Activated T-cell treated with anti-CD3 and anti-CD28 coated beads, Interleukin-2, amount 50 U/mL, for 24 hours (primary cell): ENCODE results near the gene PYDC1.
"Not testable (repeated sequence)": the region's sequence is repeated elsewhere in the genome, so short reads cannot be mapped to it uniquely, and the experiment has no call there.

ENCODE experiments used
- DNase-seq: peaks from one replicate; pipeline ENCODE4 v3.0.0-alpha.2; 2020
- H3K27ac Mint-ChIP-seq: 2 replicates; pipeline ENCODE4 v1.8.0; 2020; ENCODE audit warnings: mild to moderate bottlenecking, mixed read lengths
- H3K27me3 Mint-ChIP-seq: 2 replicates; pipeline ENCODE4 v1.8.0; 2020; ENCODE audit warnings: mixed read lengths
- H3K36me3 Mint-ChIP-seq: 2 replicates; pipeline ENCODE4 v1.8.0; 2020; ENCODE audit warnings: low read depth, mixed read lengths
- H3K4me1 Mint-ChIP-seq: 2 replicates; pipeline ENCODE4 v1.8.0; 2020; ENCODE audit warnings: low read depth, mixed read lengths
- H3K4me3 Mint-ChIP-seq: 2 replicates; pipeline ENCODE4 v1.8.0; 2020; ENCODE audit warnings: mild to moderate bottlenecking, moderate library complexity, mixed read lengths
- H3K9me3 Mint-ChIP-seq: 2 replicates; pipeline ENCODE4 v1.8.0; 2020; ENCODE audit warnings: mixed read lengths

PYDC1 gene

DNA sequence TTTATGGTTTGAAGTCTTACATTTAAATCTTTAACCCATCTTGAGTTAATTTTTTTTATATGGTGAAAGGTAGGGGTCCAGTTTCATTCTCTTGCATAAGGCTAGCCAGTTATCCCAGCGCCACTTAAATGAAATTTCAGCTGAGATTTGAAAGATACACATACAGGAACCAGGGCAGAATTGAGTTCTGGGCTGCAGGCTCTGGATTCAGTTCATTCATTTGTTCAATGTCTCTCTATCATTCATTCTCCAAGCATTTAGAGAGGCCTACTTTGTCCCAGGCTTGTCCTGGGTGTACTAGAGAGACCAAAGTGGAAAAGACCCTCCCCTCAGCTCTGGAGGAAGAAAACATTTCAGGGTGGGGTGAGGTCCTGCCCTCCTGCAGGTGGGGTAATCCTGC, 3.6 kb downstream of the PYDC1 start:
- H3K4me1 Mint-ChIP-seq, result peaks cover 22% of the 10 kb centered on the region
- no peak overlapping the region for H3K27ac Mint-ChIP-seq
- DNase-seq, result no peak
- peaks cover 50% of the 10 kb centered on the region for H3K27me3 Mint-ChIP-seq
- no peaks in the 10 kb centered on the region for H3K36me3 Mint-ChIP-seq
- no peaks in the 10 kb centered on the region for H3K9me3 Mint-ChIP-seq
- no peak overlapping the region for H3K4me3 Mint-ChIP-seq

- no peaks in the 10 kb centered on the region for H3K9me3 Mint-ChIP-seq
- H3K4me3 Mint-ChIP-seq, result no peak overlapping the region
- no peak for DNase-seq
- H3K36me3 Mint-ChIP-seq, result no peaks in the 10 kb centered on the region
- H3K4me1 Mint-ChIP-seq, result peaks cover 18% of the 10 kb centered on the region
- no peak overlapping the region for H3K27ac Mint-ChIP-seq
- no peaks in the 10 kb centered on the region for H3K27me3 Mint-ChIP-seq
Measured at GRCh38 chr16:31206776-31207175, 10.2 kb downstream of the PYDC1 start.

DNA sequence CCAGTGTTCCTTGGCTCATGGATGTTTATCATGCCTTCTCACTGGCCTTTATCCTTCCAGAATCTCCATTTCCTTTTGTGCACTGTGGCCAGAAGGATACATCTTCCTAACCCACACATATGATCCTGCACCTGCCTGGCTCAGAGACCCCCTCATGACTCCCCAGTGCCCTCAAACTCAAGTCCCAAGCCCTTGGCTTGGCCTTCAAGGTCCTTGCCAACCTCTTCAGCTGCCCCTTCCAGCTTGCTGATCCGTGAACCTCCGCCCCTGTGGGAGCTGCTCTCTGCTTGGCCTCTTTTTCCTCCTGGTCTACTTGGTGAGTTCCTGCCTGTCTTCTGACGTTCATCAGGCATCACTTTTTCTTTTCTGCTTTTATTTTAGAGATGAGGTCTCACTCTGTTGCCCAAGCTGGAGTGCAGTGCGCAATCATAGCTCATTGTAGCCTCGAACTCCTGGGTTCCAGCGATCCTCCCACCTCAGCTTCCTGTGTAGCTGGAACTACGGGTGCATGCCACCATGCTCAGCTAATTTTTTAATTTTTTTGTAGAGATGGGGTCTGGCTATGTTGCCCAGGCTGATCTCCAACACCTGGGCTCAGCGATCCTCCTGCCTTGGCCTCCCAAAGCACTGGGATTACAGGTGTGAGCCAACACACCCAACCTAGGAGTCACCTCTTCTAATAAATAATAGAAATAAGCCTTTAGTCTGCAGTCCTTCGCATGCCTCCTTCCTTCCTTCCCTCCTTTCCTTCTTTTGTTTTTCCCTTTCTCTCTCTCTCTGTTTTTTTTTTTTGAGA, 11.9 kb downstream of the PYDC1 start:
- H3K36me3 Mint-ChIP-seq, result peaks cover 6% of the 10 kb centered on the region
- peaks cover 30% of the 10 kb centered on the region for H3K4me1 Mint-ChIP-seq
- peak overlapping the region; percentile 59 for H3K27ac Mint-ChIP-seq
- no peak overlapping the region for H3K4me3 Mint-ChIP-seq
- DNase-seq, result no peak
- H3K27me3 Mint-ChIP-seq, result no peaks in the 10 kb centered on the region
- no peaks in the 10 kb centered on the region for H3K9me3 Mint-ChIP-seq

GRCh38 chr16:31202414-31203375, 14.2 kb downstream of the PYDC1 start, which contains the start of gene PYCARD:
Gene PYCARD (minus strand): TSS chr16:31202760. CDS start chr16:31202690, 70 bp downstream.
- Mint-ChIP-seq H3K9me3 (no peaks in the 10 kb centered on the region), H3K4me3 (peak within 1 kb of the TSS; percentile 78), H3K27ac (peak within 1 kb of the TSS; percentile 82), H3K4me1 (peaks cover 53% of the 10 kb centered on the region), H3K36me3 (peaks cover 28% of the 10 kb centered on the region), H3K27me3 (no peaks in the 10 kb centered on the region)
- peak; percentile 64 for DNase-seq

DNA sequence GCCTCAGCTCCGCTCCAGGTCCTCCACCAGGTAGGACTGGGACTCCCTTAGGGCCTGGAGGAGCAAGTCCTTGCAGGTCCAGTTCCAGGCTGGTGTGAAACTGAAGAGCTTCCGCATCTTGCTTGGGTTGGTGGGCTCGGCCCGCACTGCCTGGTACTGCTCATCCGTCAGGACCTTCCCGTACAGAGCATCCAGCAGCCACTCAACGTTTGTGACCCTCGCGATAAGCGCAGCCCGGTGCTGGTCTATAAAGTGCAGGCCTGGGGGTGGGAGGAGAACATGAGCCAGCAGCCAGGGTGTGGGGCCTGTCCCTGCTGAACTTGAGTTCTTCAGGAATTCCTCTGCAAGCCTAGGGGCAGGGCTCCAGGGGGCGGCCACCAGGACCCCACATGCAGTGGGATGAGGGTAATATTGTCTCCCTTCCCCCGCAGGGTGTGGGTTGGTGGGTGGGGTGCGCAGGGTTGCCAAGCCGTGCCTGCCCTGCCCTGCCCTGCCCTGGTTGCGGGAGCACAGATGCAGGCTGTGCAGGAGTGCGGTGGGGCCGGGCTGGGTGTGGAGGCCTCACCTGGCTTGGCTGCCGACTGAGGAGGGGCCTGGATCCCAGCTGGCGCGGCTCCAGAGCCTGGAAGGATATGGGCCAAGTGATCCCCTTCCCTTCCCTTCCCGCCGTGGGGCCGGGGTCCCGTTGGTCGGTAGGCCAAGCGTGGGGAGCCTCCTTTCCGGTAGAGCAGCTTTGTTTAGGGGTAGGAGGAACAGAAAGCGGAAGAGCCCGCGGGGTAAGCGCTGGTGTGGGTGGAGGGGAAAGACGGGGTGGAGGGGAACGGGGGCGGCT, 15.1 kb downstream of the PYDC1 start:
- Mint-ChIP-seq H3K27me3 (no peaks in the 10 kb centered on the region), H3K4me1 (peaks cover 54% of the 10 kb centered on the region), H3K9me3 (no peaks in the 10 kb centered on the region), H3K4me3 (peak overlapping the region; percentile 78), H3K27ac (peak overlapping the region; percentile 82), H3K36me3 (peaks cover 36% of the 10 kb centered on the region)
- DNase-seq, result peak; percentile 64

DNA sequence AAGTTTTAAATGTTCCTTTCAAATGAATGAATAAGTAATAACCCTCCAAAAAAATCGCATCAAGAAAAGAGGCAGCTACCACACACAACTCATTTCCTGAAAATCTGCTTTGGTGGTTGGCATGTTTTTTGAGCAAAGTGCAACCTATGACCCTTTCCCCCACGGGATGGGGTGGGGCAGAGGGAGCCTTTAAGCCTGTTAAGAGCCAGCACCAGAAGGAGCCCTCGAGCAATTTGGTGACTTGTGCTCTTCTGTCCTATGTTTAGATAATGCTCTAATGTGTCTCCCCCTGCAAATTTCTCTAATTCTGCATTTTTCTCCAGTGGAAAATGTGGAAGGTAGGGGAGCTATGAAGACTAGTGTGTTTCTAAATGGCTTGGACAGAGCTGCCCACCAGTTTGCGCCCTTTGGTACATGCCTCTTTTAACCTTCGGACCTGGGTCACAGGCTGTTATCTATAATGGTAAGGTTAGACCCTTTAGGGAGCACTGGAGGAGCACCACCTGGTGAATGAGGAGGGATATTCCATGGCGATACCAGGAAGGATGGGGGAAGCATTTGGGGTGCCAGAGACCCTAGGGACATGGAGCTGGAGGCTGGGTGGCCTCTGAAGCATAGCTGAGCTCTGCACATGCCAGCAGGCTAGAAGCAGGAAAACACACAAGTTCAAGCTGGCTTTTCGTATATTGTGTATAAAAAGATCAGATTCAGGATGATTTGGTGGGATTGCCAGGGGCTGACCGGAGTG, 15.9 kb downstream of the PYDC1 start:
- H3K4me3 Mint-ChIP-seq, result peak overlapping the region; percentile 78
- DNase-seq, result no peak
- H3K27me3 Mint-ChIP-seq, result no peaks in the 10 kb centered on the region
- H3K4me1 Mint-ChIP-seq, result peaks cover 60% of the 10 kb centered on the region
- H3K36me3 Mint-ChIP-seq, result peaks cover 44% of the 10 kb centered on the region
- no peaks in the 10 kb centered on the region for H3K9me3 Mint-ChIP-seq
- peak overlapping the region; percentile 82 for H3K27ac Mint-ChIP-seq

DNA sequence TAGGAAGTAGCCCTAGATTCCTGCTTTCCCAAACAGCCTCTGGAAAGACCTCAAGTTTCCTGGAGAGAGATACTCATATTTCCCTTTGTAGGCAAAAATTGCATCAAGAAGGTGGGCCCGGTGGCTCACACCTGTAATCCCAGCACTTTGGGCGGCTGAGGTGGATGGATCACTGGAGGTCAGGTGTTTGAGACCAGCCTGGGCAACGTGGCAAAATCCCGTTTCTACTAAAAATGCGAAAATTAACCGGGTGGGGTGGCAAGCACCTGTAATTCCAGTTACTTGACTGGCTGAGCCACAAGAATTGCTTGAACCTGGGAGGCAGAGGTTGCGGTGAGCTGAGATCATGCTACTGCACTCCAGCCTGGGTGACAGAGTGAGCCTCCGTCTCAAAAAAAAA, 16.8 kb downstream of the PYDC1 start:
- H3K27me3 Mint-ChIP-seq, DNase-seq, H3K9me3 Mint-ChIP-seq: not testable (repeated sequence)
- peaks cover 62% of the 10 kb centered on the region for H3K4me1 Mint-ChIP-seq
- peak overlapping the region; percentile 56 for H3K27ac Mint-ChIP-seq
- H3K36me3 Mint-ChIP-seq, result peaks cover 52% of the 10 kb centered on the region
- H3K4me3 Mint-ChIP-seq, result peak overlapping the region; percentile 3

GRCh38 chr16:31199430-31200041, 17.4 kb downstream of the PYDC1 start:
- no peaks in the 10 kb centered on the region for H3K9me3 Mint-ChIP-seq
- H3K4me1 Mint-ChIP-seq, result peaks cover 67% of the 10 kb centered on the region
- no peak overlapping the region for H3K4me3 Mint-ChIP-seq
- no peak for DNase-seq
- peak overlapping the region; percentile 56 for H3K27ac Mint-ChIP-seq
- peaks cover 58% of the 10 kb centered on the region for H3K36me3 Mint-ChIP-seq
- no peaks in the 10 kb centered on the region for H3K27me3 Mint-ChIP-seq

DNA sequence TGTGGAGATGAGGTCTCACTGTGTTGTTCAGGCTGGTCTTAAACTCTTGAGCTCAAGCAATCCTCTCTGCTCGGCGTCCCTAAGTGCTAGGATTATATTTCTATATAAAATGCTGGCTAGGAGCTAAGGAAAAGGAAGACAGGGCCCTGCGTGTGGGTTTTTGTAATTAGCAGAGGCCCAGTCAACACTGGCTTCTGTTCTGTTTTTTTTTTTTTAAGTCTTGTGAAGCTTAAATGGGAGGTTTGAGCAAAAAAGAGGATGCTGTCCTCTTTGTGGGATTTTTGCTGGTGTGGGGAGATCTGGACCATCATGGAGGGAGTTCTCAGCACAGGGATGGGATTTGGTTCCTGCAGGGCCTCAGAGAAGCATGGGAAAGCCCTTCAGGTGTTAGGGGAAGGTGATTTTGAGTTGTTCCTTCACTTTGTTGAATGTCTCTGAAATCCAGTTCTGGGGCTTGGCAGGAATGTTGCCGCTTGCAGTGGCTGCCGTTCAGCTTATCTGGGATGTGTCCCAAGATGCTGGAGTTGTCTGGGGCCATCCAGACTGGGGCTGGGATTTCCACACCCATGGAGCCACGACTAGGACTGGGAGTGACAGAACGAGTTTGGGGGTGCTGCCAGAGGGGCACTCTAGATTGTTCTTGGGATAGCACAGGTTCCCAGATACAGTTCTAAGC, 18.6 kb downstream of the PYDC1 start:
- Mint-ChIP-seq H3K27ac (peak overlapping the region; percentile 48), H3K4me1 (peaks cover 70% of the 10 kb centered on the region), H3K36me3 (peaks cover 70% of the 10 kb centered on the region), H3K4me3 (no peak overlapping the region), H3K9me3 (no peaks in the 10 kb centered on the region), H3K27me3 (no peaks in the 10 kb centered on the region)
- no peak for DNase-seq

DNA sequence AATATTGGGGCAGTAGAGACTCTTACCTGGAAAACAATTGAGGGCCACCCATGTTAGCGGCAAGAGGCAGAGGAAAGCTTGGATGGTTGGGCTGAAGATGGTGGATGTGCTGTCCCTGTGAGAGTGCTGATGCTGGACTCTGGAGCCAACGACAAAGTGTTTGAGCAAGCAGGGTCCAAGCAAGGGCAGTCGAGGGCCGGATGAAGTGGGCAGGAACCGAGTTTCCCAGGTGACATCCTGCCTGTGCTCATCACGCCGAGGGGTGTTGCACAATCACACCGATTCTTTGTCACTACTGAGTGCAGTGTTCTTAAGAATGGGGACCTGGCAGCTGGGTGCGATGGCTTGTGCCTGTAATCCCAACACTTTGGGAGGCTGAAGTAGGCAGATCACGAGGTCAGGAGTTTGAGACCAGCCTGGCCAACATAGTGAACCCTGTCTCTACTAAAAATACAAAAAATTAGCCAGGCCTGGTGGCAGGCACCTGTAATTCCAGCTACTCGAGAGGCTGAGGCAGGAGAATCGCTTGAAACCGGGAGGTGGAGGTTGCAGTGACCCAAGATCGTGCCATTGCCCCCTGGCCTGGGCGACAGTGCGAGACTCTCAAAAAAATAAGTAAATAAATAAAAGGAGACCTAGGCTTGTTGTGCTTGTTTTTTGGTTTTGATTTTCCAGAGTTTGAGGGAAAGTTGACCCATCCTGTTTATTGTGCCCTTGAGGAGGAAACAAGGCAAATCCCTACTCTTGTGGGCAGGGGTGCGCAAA, 20.4 kb downstream of the PYDC1 start:
- Mint-ChIP-seq H3K4me3 (peak overlapping the region; percentile 4), H3K9me3 (no peaks in the 10 kb centered on the region), H3K27me3 (no peaks in the 10 kb centered on the region), H3K36me3 (peaks cover 88% of the 10 kb centered on the region), H3K27ac (peak overlapping the region; percentile 75), H3K4me1 (peaks cover 67% of the 10 kb centered on the region)
- DNase-seq, result no peak

DNA sequence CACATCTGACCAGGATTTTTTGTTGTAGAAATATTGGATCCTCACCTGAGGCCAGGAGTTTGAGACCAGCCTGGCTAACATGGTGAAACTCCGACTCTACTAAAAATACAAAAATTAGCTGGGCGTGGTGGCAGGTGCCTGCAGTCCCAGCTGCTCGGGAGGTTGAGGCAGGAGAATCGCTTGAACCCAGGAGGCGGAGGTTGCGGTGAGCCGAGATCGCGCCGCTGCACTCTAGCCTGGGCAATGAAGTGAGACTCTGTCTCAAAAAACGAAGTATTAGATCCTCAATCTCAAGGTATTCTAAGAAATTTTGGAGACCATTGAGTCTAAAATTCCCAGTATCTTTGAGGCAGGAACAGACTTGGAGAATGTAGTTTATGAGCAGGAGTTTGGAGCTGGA, 21.1 kb downstream of the PYDC1 start:
- H3K9me3 Mint-ChIP-seq, H3K4me3 Mint-ChIP-seq, H3K27me3 Mint-ChIP-seq, DNase-seq: not testable (repeated sequence)
- Mint-ChIP-seq H3K4me1 (peaks cover 66% of the 10 kb centered on the region), H3K36me3 (peaks cover 91% of the 10 kb centered on the region), H3K27ac (peak overlapping the region; percentile 75)

DNA sequence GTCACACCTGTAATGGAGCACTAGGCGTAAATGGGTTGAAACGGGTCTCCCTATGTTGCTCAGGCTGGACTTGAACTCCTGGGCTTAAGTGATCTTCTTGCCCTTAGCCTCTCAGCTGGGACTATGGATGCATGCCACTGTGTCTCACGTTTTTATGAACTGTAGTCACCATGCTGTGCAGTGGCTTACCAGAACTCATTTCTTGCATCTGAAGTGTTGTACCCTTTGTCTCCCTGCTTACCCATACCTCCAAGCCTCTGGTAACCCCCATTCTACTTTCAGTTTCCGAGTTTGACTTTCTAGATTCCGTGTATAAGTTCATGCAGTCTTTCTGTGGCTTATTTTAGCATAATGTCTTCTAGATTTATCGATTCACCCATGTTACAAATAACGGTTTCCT, 22.0 kb downstream of the PYDC1 start:
- peak overlapping the region; percentile 66 for H3K27ac Mint-ChIP-seq
- H3K4me1 Mint-ChIP-seq, result peaks cover 67% of the 10 kb centered on the region
- no peaks in the 10 kb centered on the region for H3K27me3 Mint-ChIP-seq
- H3K4me3 Mint-ChIP-seq, result no peak overlapping the region
- H3K9me3 Mint-ChIP-seq, result no peaks in the 10 kb centered on the region
- DNase-seq, result no peak
- H3K36me3 Mint-ChIP-seq, result peaks cover 97% of the 10 kb centered on the region
